Mucosa of descending colon (tissue), 3 donors: ENCODE results near the gene ACSL1. TPM values are rescaled to one million over a fixed set of nuclear protein-coding genes. Genes with fewer than 3 reads are reported as not detected.

Experiments used
- ATAC-seq: fragments of 200-7000 bp; cut with Tn5 transposase; one replicate; pipeline ENCODE4 v1.9.1; 2020; ENCODE audit warnings: mild to moderate bottlenecking, moderate library complexity
- DNase-seq, 3 donors: peaks; one replicate each; pipeline ENCODE4 v3.0.0-alpha.2; 2020
- H3K36me3 ChIP-seq: fragments of 200-600 bp; one replicate; pipeline ENCODE4 v1.8.0; 2021; ENCODE audit warnings: low read depth, mild to moderate bottlenecking
- H3K4me1 ChIP-seq: fragments of 200-600 bp; one replicate; pipeline ENCODE4 v1.8.0; 2021; ENCODE audit warnings: low read depth, mild to moderate bottlenecking
- H3K4me3 ChIP-seq: fragments of 200-600 bp; one replicate; pipeline ENCODE4 v1.8.0; 2021; ENCODE audit warnings: mild to moderate bottlenecking
- H3K9me3 ChIP-seq: fragments of 200-600 bp; one replicate; pipeline ENCODE4 v1.8.0; 2021; ENCODE audit warnings: mild to moderate bottlenecking
- intact Hi-C, 2 donors: fragments of 100-400 bp; cut with DNase I in 1 of 2; cut with micrococcal nuclease in 1 of 2; formaldehyde crosslinking; loops; one replicate each; pipeline versions ENCODE4 v1.11.0 to v1.11.1; 2022; cut with DNase I, micrococcal nuclease
- total RNA-seq, 3 donors: library from RNA; stranded (reverse); fragmentation: NEBNext Ultra II Directional in 2 of 3; extraction: Animal tissue kit (Norgen Biotek cat#: 25700) in 2 of 3; gene quantifications; one replicate each; pipeline versions ENCODE4 v1.2.1 to v1.2.4, GENCODE V29; 2021 to 2023
- TF ChIP-seq, protein P1 (sequence below): fragments of 200-600 bp; IDR thresholded peaks from one replicate; pipeline ENCODE4 v1.8.0; 2022; ENCODE audit warnings: antibody characterized with exemption, mild to moderate bottlenecking
- donor health status: DM: no; HTN: no; CAD: no; lungs with moderate emphysema.
- donor health status: DM: no; HTN: no; CAD: no.
- donor health status: DM: no; HTN: yes; CAD: no.

The ACSL1 gene
- total RNA-seq, 3 donors from 2014 or later, result 37.4 to 51.4 (median 39.0) TPM

- H3K9me3 ChIP-seq, result no peaks in the 10 kb centered on the region
- H3K4me3 ChIP-seq, result no peak overlapping the region
- peaks cover 6% of the 10 kb centered on the region for H3K4me1 ChIP-seq
- TF ChIP-seq, protein P1, sequence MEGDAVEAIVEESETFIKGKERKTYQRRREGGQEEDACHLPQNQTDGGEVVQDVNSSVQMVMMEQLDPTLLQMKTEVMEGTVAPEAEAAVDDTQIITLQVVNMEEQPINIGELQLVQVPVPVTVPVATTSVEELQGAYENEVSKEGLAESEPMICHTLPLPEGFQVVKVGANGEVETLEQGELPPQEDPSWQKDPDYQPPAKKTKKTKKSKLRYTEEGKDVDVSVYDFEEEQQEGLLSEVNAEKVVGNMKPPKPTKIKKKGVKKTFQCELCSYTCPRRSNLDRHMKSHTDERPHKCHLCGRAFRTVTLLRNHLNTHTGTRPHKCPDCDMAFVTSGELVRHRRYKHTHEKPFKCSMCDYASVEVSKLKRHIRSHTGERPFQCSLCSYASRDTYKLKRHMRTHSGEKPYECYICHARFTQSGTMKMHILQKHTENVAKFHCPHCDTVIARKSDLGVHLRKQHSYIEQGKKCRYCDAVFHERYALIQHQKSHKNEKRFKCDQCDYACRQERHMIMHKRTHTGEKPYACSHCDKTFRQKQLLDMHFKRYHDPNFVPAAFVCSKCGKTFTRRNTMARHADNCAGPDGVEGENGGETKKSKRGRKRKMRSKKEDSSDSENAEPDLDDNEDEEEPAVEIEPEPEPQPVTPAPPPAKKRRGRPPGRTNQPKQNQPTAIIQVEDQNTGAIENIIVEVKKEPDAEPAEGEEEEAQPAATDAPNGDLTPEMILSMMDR, result no peak
- no peak for ATAC-seq
- H3K36me3 ChIP-seq, result no peaks in the 10 kb centered on the region
- intact Hi-C loops, result no loop called here
- DNase-seq, result no peak
Observed at GRCh38 chr4:184821242-184821641, 4.5 kb downstream of the ACSL1 start.

DNA sequence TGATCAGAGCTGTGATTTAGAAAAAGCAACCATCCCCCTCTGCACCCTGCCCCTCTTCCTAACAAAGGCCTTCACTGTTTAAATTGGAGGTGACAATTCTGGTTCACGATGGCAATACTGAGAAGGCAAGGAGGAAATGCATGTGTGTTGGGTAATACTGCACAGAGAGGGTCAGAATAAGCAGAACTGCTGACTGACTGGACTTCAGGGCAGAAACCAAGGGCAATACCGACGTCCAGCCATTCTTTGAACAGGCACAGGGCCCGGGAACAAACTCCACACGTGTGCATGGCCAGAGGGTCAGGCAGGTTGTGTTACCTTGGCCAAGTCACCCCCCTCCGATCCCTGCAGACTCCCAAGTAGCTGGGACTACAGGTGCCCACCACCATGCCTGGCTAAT is 6.0 kb downstream of the ACSL1 start:
- no peak for DNase-seq
- H3K4me1 ChIP-seq, result peaks cover 12% of the 10 kb centered on the region
- no peaks in the 10 kb centered on the region for H3K36me3 ChIP-seq
- no peaks in the 10 kb centered on the region for H3K9me3 ChIP-seq
- no peak for ATAC-seq
- TF ChIP-seq, protein P1, result no peak
- H3K4me3 ChIP-seq, result no peak overlapping the region
- intact Hi-C loops, result no loop called here

GRCh38 chr4:184818216-184818564 is 7.6 kb downstream of the ACSL1 start:
- ATAC-seq (no peak), DNase-seq (no peak)
- H3K4me3 ChIP-seq, result no peak overlapping the region
- no peaks in the 10 kb centered on the region for H3K9me3 ChIP-seq
- TF ChIP-seq, protein P1, result no peak
- peaks cover 17% of the 10 kb centered on the region for H3K4me1 ChIP-seq
- intact Hi-C loops, result no loop called here
- no peaks in the 10 kb centered on the region for H3K36me3 ChIP-seq

GRCh38 chr4:184817494-184818215 is 8.1 kb downstream of the ACSL1 start:
- Histone ChIP-seq H3K4me1 (peaks cover 17% of the 10 kb centered on the region), H3K9me3 (no peaks in the 10 kb centered on the region), H3K4me3 (no peak overlapping the region), H3K36me3 (no peaks in the 10 kb centered on the region)
- TF ChIP-seq, protein P1, result no peak
- no peak for DNase-seq
- intact Hi-C loops, result no loop called here
- no peak for ATAC-seq

DNA sequence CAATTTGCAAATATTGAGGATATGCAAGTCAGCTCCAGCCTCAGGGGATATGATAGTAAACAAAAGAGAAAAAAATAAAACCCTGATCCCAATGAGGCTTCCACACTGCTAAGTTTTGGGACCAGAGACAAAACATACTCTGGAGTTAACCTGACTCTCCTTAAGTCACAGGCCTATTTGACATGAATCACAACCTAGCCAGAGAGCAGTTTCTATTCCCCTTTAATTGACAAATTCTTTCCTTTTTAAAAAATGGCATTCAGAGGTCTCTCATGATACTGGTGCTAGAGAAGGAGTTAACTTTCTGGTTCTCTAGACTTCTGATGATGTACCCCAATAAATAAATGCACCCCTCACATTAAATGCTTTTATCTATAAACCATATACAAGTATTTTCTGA is 8.8 kb downstream of the ACSL1 start:
- TF ChIP-seq, protein P1, result no peak
- Histone ChIP-seq H3K4me1 (peaks cover 17% of the 10 kb centered on the region), H3K4me3 (no peak overlapping the region), H3K36me3 (no peaks in the 10 kb centered on the region), H3K9me3 (no peaks in the 10 kb centered on the region)
- intact Hi-C loops, result no loop called here
- ATAC-seq, result no peak
- no peak for DNase-seq
